Panc1 (cell line): ENCODE data around the gene TREML2. TPM values are rescaled to one million over a fixed set of nuclear protein-coding genes. Genes with fewer than 3 reads are reported as not detected.
"Not testable (repeated sequence)": the region's sequence is repeated elsewhere in the genome, so short reads cannot be mapped to it uniquely, and the experiment has no call there.

Experiments used
- ATAC-seq: fragments of 200-7000 bp; cut with Tn5 transposase; 2 replicates; pipeline ENCODE4 v1.9.1; 2020; ENCODE audit warnings: mild to moderate bottlenecking, moderate library complexity
- BruUV-seq: library from RNA; stranded (reverse); fragments of 400-500 nt; replicated peaks from 2 replicates; lab custom pipeline; 2021; lab: Mats Ljungman, UMichigan
- CTCF ChIA-PET: fragments of 300-600 bp; sonication (Branson Sonifier 250); formaldehyde crosslinking; loops from one replicate; lab custom pipeline; 2022; ENCODE audit warnings: antibody characterized with exemption; lab: Charles Lee
- POLR2A ChIA-PET: fragments of 300-600 bp; sonication (Branson Sonifier 250); formaldehyde crosslinking; loops from one replicate; lab custom pipeline; 2022; ENCODE audit warnings: antibody characterized with exemption; lab: Charles Lee
- DNase-seq: peaks from one replicate; pipeline ENCODE4 v3.0.0-alpha.2; 2010; ENCODE audit warnings: low read depth, low spot score
- H3K27ac ChIP-seq: 2 replicates; pipeline ENCODE4 v1.5.1; 2011; ENCODE audit warnings: mild to moderate bottlenecking, low read length, inconsistent platforms
- H3K27me3 ChIP-seq: fragments of 200-500 bp; sonication (Bioruptor generic); 2 replicates; pipeline ENCODE4 v1.6.0; 2014; ENCODE audit warnings: low read length, inconsistent platforms; ENCODE audit not compliant: control insufficient read depth, insufficient read depth
- H3K36me3 ChIP-seq: fragments of 200-500 bp; sonication (Bioruptor generic); 2 replicates; pipeline ENCODE4 v1.5.1; 2014; ENCODE audit warnings: inconsistent platforms, mild to moderate bottlenecking, low read length, moderate library complexity; ENCODE audit not compliant: control insufficient read depth, insufficient read depth
- H3K4me1 ChIP-seq: 2 replicates; pipeline ENCODE4 v1.5.1; 2011; ENCODE audit warnings: inconsistent platforms, mild to moderate bottlenecking, low read length, moderate library complexity; ENCODE audit not compliant: control insufficient read depth, insufficient read depth
- H3K4me3 ChIP-seq, 2 experiments: 2 replicates each; pipeline ENCODE4 v1.5.1; 2011 to 2012; ENCODE audit warnings: low read depth in 2 of 2, low read length in 2 of 2, mild to moderate bottlenecking in 2 of 2, inconsistent platforms in 1 of 2, moderate library complexity in 1 of 2
- H3K9me3 ChIP-seq: fragments of 200-500 bp; sonication (Bioruptor generic); 2 replicates; pipeline ENCODE4 v1.5.1; 2014; ENCODE audit warnings: low read depth, mild to moderate bottlenecking, inconsistent platforms, low read length, moderate library complexity; ENCODE audit not compliant: control insufficient read depth, insufficient read depth
- POLR2AphosphoS5 ChIP-seq: IDR thresholded peaks from 2 replicates; pipeline ENCODE4 v1.6.1; 2012; ENCODE audit warnings: mild to moderate bottlenecking, low read depth, low read length, moderate library complexity
- SIN3A ChIP-seq: IDR thresholded peaks from 2 replicates; pipeline ENCODE4 v1.6.1; 2012; ENCODE audit warnings: low read depth, mild to moderate bottlenecking, low read length, moderate library complexity, borderline replicate concordance; ENCODE audit not compliant: insufficient read depth
- TCF7L2 ChIP-seq: IDR thresholded peaks from 2 replicates; pipeline ENCODE4 v1.6.1; 2011; ENCODE audit warnings: mild to moderate bottlenecking, low read depth, low read length, inconsistent platforms
- in situ Hi-C: cut with HindIII; loops from 2 replicates; pipeline ENCODE4 v1.10.0; 2016; ENCODE audit warnings: low sequenced_read_pairs, low pct_unique_long_range_greater_than_20kb
- intact Hi-C: fragments of 100-400 bp; cut with micrococcal nuclease; formaldehyde crosslinking; loops from one replicate; pipeline ENCODE4 v1.10.0; 2022; ENCODE audit not compliant: unreplicated experiment
- total RNA-seq: library from RNA; stranded (reverse); gene quantifications from one replicate; pipeline ENCODE4 v1.2.1, GENCODE V29; 2021; ENCODE audit not compliant: unreplicated experiment
- TF ChIP-seq, protein P1 (sequence below): fragments of 450-650 bp; IDR thresholded peaks from 2 replicates; pipeline ENCODE4 v1.5.1; 2017; ENCODE audit warnings: mild to moderate bottlenecking
- TF ChIP-seq, protein P2 (sequence below), 2 experiments: IDR thresholded peaks; 2 replicates each; pipeline ENCODE4 v1.6.1; 2011 to 2012; ENCODE audit warnings: low read depth in 2 of 2, control low read depth in 1 of 2, low read length in 1 of 2, mild to moderate bottlenecking in 1 of 2, moderate library complexity in 1 of 2; ENCODE audit not compliant: insufficient read depth in 1 of 2

TREML2 gene
- total RNA-seq, 1 experiment from 2014 or later, result not detected

DNA sequence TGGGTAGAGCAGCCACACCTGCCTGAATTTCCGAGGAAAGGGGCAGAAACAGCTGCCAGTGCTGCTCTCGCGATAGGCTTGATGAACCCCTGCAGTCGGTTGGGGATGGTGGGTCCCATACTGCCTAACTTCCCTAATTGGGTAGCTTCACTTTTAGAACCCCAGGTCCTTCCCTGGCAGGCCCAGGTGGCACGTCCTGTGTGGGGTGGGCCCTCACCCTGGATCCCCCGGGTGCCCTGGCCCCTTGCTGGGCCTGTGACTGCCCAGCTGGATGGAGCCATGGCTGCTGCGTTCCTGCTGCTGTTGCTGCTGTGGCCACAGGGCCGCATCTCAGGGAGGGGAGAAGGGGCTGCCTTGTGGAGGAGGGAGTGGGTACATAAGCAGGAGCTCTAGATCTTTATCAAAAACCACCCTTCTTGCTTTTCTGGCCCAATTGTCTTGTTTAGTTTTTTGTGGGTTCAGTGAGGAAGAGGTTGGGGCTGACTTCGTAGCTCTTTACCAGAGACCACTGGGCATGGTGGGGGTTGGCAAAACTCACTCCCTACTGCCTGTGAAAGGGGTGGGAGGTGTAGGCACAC lies 46.4 kb upstream of the TREML2 start:
- DNase-seq, result no peak
- ChIA-PET POLR2A (no interaction called here), CTCF (no interaction called here)
- peaks cover 3% of the 10 kb centered on the region; the same call in 1 of the 2 replicates for H3K27me3 ChIP-seq
- no peak overlapping the region for H3K27ac ChIP-seq
- H3K4me3 ChIP-seq, result no peak overlapping the region
- H3K4me1 ChIP-seq, result no peaks in the 10 kb centered on the region
- in situ Hi-C loops, result no loop called here
- no peaks in the 10 kb centered on the region for H3K9me3 ChIP-seq
- no peak for ATAC-seq
- intact Hi-C loops, result no loop called here
- no peak for TF ChIP-seq TCF7L2
- TF ChIP-seq SIN3A, result no peak
- no peak for TF ChIP-seq POLR2AphosphoS5
- TF ChIP-seq, protein P1, sequence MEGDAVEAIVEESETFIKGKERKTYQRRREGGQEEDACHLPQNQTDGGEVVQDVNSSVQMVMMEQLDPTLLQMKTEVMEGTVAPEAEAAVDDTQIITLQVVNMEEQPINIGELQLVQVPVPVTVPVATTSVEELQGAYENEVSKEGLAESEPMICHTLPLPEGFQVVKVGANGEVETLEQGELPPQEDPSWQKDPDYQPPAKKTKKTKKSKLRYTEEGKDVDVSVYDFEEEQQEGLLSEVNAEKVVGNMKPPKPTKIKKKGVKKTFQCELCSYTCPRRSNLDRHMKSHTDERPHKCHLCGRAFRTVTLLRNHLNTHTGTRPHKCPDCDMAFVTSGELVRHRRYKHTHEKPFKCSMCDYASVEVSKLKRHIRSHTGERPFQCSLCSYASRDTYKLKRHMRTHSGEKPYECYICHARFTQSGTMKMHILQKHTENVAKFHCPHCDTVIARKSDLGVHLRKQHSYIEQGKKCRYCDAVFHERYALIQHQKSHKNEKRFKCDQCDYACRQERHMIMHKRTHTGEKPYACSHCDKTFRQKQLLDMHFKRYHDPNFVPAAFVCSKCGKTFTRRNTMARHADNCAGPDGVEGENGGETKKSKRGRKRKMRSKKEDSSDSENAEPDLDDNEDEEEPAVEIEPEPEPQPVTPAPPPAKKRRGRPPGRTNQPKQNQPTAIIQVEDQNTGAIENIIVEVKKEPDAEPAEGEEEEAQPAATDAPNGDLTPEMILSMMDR, result no peak
- TF ChIP-seq, protein P2, sequence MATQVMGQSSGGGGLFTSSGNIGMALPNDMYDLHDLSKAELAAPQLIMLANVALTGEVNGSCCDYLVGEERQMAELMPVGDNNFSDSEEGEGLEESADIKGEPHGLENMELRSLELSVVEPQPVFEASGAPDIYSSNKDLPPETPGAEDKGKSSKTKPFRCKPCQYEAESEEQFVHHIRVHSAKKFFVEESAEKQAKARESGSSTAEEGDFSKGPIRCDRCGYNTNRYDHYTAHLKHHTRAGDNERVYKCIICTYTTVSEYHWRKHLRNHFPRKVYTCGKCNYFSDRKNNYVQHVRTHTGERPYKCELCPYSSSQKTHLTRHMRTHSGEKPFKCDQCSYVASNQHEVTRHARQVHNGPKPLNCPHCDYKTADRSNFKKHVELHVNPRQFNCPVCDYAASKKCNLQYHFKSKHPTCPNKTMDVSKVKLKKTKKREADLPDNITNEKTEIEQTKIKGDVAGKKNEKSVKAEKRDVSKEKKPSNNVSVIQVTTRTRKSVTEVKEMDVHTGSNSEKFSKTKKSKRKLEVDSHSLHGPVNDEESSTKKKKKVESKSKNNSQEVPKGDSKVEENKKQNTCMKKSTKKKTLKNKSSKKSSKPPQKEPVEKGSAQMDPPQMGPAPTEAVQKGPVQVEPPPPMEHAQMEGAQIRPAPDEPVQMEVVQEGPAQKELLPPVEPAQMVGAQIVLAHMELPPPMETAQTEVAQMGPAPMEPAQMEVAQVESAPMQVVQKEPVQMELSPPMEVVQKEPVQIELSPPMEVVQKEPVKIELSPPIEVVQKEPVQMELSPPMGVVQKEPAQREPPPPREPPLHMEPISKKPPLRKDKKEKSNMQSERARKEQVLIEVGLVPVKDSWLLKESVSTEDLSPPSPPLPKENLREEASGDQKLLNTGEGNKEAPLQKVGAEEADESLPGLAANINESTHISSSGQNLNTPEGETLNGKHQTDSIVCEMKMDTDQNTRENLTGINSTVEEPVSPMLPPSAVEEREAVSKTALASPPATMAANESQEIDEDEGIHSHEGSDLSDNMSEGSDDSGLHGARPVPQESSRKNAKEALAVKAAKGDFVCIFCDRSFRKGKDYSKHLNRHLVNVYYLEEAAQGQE (IDR thresholded peaks at IDR 0.05; ENCODE audit: insufficient read depth in 1 of 2, low read depth in 2 of 2, low read length in 1 of 2), result no peak
- no peaks in the 10 kb centered on the region for H3K36me3 ChIP-seq
- no TSS peak for BruUV-seq

DNA sequence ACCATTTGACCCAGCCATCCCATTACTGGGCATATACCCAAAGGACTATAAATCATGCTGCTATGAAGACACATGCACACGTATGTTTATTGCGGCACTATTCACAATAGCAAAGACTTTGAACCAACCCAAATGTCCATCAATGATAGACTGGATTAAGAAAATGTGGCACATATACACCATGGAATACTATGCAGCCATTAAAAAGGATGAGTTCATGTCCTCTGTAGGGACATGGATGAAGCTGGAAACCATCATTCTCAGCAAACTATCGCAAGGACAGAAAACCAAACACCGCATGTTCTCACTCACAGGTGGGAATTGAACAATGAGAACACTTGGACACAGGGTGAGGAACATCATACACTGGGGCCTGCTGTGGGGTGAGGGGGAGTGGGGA lies 45.6 kb upstream of the TREML2 start:
- BruUV-seq, ATAC-seq, CTCF ChIA-PET, H3K27me3 ChIP-seq, DNase-seq, POLR2A ChIA-PET, H3K4me3 ChIP-seq, in situ Hi-C loops, intact Hi-C loops, H3K4me1 ChIP-seq, H3K9me3 ChIP-seq, H3K27ac ChIP-seq, H3K36me3 ChIP-seq: not testable (repeated sequence)

DNA sequence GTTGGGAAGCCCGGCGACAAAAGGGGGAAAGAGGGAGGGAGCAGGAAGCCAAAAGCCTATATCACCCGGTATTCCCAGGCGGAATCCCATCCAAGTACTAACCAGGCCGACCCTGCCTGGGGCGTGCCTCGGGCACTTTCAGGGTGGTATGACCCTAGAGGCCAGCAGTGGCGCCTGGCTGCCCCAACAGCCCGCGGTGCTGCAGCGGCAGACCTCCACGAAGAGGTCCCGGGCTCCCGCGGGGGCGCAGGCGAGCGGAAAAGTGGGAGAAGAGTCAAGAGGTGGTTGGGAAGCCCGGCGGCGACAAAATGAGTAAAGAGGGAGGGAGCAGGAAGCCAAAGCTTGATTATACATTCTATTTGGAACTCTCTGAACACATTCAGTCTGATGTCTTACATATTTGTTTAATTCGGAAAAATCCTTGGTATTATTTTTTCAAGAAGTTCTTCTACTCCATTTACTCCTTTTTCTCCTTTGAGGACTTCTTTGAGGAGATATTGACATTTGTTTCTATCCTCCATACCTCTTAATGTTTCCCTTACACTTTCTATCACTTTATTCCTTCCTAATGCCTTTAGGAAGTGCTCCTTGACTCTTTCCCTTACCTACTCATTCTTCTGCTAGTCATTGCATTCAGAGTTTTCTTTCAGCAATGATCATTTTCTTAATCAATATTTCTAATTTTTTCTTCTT lies 38.7 kb upstream of the TREML2 start:
- no peak for ATAC-seq
- DNase-seq, result no peak
- H3K4me3 ChIP-seq, result no peak overlapping the region
- H3K9me3 ChIP-seq, result no peaks in the 10 kb centered on the region
- ChIA-PET POLR2A (no interaction called here), CTCF (no interaction called here)
- no peak overlapping the region for H3K27ac ChIP-seq
- TF ChIP-seq TCF7L2, result no peak
- TF ChIP-seq SIN3A, result no peak
- TF ChIP-seq, protein P1, result no peak
- TF ChIP-seq POLR2AphosphoS5, result no peak
- TF ChIP-seq, protein P2 (IDR thresholded peaks at IDR 0.05; ENCODE audit: insufficient read depth in 1 of 2, low read depth in 2 of 2, low read length in 1 of 2), result no peak
- no TSS peak for BruUV-seq
- intact Hi-C loops, result no loop called here
- H3K36me3 ChIP-seq, result no peaks in the 10 kb centered on the region
- in situ Hi-C loops, result no loop called here
- peaks cover 34% of the 10 kb centered on the region for H3K27me3 ChIP-seq
- no peaks in the 10 kb centered on the region for H3K4me1 ChIP-seq
